Stomach (tissue), 9 donors: Measurements from ENCODE around the gene SETDB1. TPM values are rescaled to one million over a fixed set of nuclear protein-coding genes. Genes with fewer than 3 reads are reported as not detected.

Experiments
- DNase-seq, 2 donors: peaks; one replicate each; pipeline versions ENCODE4 v3.0.0 to v3.0.0-alpha.2; 2013 to 2019
- H3K27ac ChIP-seq, 5 donors: fragments of 200-600 bp in 4 of 5; sonication (generic) in 4 of 5; one replicate each; pipeline ENCODE4 v1.5.1; 2013 to 2019; ENCODE audit warnings: mild to moderate bottlenecking in 1 of 5, moderate library complexity in 1 of 5
- H3K27me3 ChIP-seq, 3 donors: fragments of 200-600 bp; sonication (generic); one replicate each; pipeline ENCODE4 v1.5.1; 2017 to 2019; ENCODE audit warnings: mixed run types in 1 of 3
- H3K36me3 ChIP-seq, 4 donors: fragments of 200-600 bp; sonication (generic); 1 replicate in 3 of 4; 2 replicates in 1 of 4; pipeline ENCODE4 v1.5.1; 2016 to 2019
- H3K4me1 ChIP-seq, 4 donors: fragments of 200-600 bp; sonication (generic); one replicate each; pipeline ENCODE4 v1.5.1; 2016 to 2019
- H3K4me3 ChIP-seq, 4 donors: fragments of 200-600 bp; sonication (generic) in 3 of 4; one replicate each; pipeline ENCODE4 v1.5.1; 2016 to 2019; ENCODE audit warnings: mild to moderate bottlenecking in 1 of 4
- H3K9me3 ChIP-seq, 4 donors: fragments of 200-600 bp; sonication (generic); one replicate each; pipeline ENCODE4 v1.5.1; 2016 to 2019
- CTCF ChIP-seq, 7 experiments: fragments of 450-650 bp in 4 of 7; fragments of 200-600 bp in 3 of 7; sonication (generic) in 3 of 7; IDR thresholded peaks; one replicate each; pipeline ENCODE4 v1.5.1; 2016 to 2019; ENCODE audit warnings: antibody characterized with exemption in 7 of 7, control low read depth in 2 of 7, mild to moderate bottlenecking in 1 of 7
- EP300 ChIP-seq: sonication (generic); formaldehyde crosslinking; IDR thresholded peaks from one replicate; pipeline ENCODE4 v1.6.1; 2017; ENCODE audit warnings: antibody characterized with exemption
- POLR2AphosphoS5 ChIP-seq, 3 donors: sonication (generic); formaldehyde crosslinking; IDR thresholded peaks; one replicate each; pipeline ENCODE4 v1.6.1; 2016; ENCODE audit warnings: antibody characterized with exemption in 3 of 3
- WGBS, 5 donors: extraction: QIAGEN DNeasy Blood & Tissue Kit in 3 of 5; methylation state at CpG; one replicate each; pipeline versions ENCODE4 v1.1.5 to v1.1.7; 2013 to 2018; 5-methylcytosine and 5-hydroxymethylcytosine counted together
- intact Hi-C: fragments of 100-400 bp; cut with DNase I; formaldehyde crosslinking; loops from one replicate; pipeline ENCODE4 v1.15.1; 2023; ENCODE audit warnings: low total_unique reads
- polyA plus RNA-seq, 3 donors: library from polyadenylated mRNA; stranded (reverse); fragments of 200-250 nt; gene quantifications; one replicate each; pipeline ENCODE4 v1.2.3, GENCODE V29; 2013
- total RNA-seq, 5 donors: library from RNA; depleted of rRNA; stranded (reverse); fragments of >200 nt; gene quantifications; one replicate each; pipeline versions ENCODE4 v1.1.0 to v1.2.3, GENCODE V29; 2014 to 2016
- donor health status: healthy with polysubstance abuse.
- donor health status: Bipolar disorder and iron deficiency.
- donor health status: healthy.

Gene SETDB1
- total and polyA plus RNA-seq, 8 donors: 13.8 to 77.3 (median 29.2) TPM

- Histone ChIP-seq H3K9me3 (no peaks in the 10 kb centered on the region), H3K4me3 (peak overlapping the region; percentile 14 to 25 (median 20)), H3K27ac (peak overlapping the region; percentile 11 to 99 (median 59)), H3K36me3 (no peaks in the 10 kb centered on the region), H3K4me1 (peaks cover 40 to 77% (median 68%) of the 10 kb centered on the region in 4 donors), H3K27me3 (no peaks in the 10 kb centered on the region)
- TF ChIP-seq EP300 (no peak), POLR2AphosphoS5 (IDR thresholded peaks at IDR 0.05) (peak in 2 of 3 donors; percentile 24 to 67), CTCF (IDR thresholded peaks at IDR 0.05) (peak in 5 of 7 experiments; percentile 95 to 100 (median 98))
- DNase-seq: peak; percentile 93 to 96
- WGBS, 5 donors: 12 to 19% (median 15%) methylated on average over 23 of the region's 23 CpGs
- intact Hi-C loops: no loop called here
Observed at GRCh38 chr1:150979092-150980056, 53.2 kb downstream of the SETDB1 start.

- H3K27ac ChIP-seq: peak overlapping the region in 3 of 5 donors; percentile 31 to 61 (median 60)
- no peak for TF ChIP-seq CTCF (IDR thresholded peaks at IDR 0.05)
- TF ChIP-seq EP300: no peak
- peak; percentile 59 to 67 for DNase-seq
- H3K36me3 ChIP-seq: no peaks in the 10 kb centered on the region
- H3K9me3 ChIP-seq: no peaks in the 10 kb centered on the region
- peaks cover 40 to 63% (median 58%) of the 10 kb centered on the region in 4 donors for H3K4me1 ChIP-seq
- intact Hi-C loops: no loop called here
- WGBS, 5 donors: 46 to 62% (median 51%) methylated on average over 6 of the region's 6 CpGs
- H3K27me3 ChIP-seq: no peaks in the 10 kb centered on the region
- H3K4me3 ChIP-seq: no peak overlapping the region
Observed at GRCh38 chr1:150981177-150981804, 55.1 kb downstream of the SETDB1 start.

- Histone ChIP-seq H3K27ac (peak within 1 kb of the TSS in 4 of 5 donors; percentile 31 to 61 (median 56)), H3K4me3 (no peak within 1 kb of the TSS), H3K4me1 (peaks cover 38 to 55% (median 51%) of the 10 kb centered on the region in 4 donors), H3K9me3 (no peaks in the 10 kb centered on the region), H3K27me3 (no peaks in the 10 kb centered on the region), H3K36me3 (no peaks in the 10 kb centered on the region)
- intact Hi-C loops: no loop called here
- DNase-seq: peak; percentile 54 to 61
- 35 to 60% (median 41%) methylated on average over 9 to 12 of the region's 12 CpGs for WGBS, 5 donors
- no peak for TF ChIP-seq CTCF (IDR thresholded peaks at IDR 0.05)
Observed at GRCh38 chr1:150981805-150982712, 55.9 kb downstream of the SETDB1 start, which contains the start of gene ANXA9. TSS of gene ANXA9 (plus strand) at chr1:150982292. CDS start at chr1:150983106, 814 bp downstream.
